Measurements from ENCODE around the gene FCMR.

The FCMR gene

DNA sequence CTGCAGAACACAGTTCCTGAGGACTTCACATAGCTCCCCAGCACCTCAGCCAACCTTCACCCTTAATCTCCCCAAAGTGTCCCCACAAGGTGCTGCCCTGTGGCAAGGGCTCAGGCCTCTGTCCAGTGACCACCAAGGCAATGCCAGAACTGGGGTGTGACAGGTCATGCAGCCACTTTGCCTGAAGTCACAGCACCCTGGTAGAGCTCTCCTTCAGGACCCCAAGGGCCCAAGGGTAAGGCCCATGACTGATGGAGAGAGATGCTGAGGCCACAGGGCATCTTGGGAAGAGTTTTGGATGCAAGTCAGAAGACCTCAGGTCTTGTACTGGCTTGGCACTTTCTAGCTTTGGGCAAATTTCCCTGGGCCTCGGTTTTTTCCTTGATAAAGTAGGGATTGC lies 783 bp upstream of the FCMR start:
- DNase-seq = no peak

DNA sequence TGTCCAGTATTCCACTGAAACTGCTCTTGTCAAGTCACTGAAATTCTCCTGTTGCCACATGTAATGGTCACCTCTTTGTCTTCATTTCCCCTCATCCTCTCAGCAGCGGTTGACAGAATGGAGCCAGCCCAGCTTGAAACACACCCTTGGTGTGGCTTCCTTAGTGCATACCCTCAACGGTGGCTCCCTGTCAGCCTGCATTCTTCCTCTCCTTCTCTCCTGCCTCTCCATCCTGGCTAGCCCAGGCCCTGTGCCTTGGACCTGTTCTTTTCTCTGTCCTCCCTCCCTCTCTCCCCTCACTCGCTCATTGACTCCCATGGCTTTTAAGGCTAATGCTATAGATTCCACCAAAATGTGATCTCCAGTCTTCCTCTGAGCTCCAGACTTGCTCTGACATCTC lies 3.7 kb downstream of the FCMR start:
- DNase-seq = no peak

- DNase-seq = no peak
Measured at GRCh38 chr1:206916000-206916709, 5.6 kb downstream of the FCMR start.

DNA sequence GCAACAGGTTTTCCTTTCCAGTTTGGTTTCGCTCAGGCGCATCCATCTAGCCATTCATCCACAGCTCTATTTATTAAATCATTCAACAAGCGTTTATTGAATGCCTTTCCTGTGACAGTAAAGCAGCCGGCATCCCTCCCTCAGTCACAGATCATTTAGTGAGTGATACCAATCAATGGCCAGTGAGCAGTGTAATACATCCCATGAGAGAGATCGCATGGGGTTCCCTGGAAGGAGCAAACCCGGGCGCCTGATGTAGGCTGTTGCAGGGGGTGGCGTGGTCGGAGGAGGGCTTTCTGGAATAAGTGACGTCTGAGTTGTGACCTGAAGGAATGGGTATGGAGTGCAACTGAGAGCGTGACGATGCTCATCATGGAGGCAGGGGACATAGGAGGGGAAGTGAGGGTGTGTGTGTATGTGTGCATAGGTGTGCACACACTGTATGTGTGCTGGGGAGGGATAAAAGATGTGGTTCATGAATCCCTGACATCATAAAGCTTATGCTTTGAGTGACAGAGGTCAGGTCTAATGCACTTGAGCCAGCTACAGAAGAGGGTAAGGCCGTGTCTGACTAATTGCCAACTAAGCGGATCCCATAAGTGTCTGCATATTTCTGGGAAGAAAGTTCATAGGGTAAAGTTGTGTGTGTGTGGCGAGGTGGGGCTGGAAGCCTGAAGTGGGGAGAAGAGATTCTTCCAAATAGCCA lies 6.6 kb downstream of the FCMR start:
- no peak for DNase-seq

DNA sequence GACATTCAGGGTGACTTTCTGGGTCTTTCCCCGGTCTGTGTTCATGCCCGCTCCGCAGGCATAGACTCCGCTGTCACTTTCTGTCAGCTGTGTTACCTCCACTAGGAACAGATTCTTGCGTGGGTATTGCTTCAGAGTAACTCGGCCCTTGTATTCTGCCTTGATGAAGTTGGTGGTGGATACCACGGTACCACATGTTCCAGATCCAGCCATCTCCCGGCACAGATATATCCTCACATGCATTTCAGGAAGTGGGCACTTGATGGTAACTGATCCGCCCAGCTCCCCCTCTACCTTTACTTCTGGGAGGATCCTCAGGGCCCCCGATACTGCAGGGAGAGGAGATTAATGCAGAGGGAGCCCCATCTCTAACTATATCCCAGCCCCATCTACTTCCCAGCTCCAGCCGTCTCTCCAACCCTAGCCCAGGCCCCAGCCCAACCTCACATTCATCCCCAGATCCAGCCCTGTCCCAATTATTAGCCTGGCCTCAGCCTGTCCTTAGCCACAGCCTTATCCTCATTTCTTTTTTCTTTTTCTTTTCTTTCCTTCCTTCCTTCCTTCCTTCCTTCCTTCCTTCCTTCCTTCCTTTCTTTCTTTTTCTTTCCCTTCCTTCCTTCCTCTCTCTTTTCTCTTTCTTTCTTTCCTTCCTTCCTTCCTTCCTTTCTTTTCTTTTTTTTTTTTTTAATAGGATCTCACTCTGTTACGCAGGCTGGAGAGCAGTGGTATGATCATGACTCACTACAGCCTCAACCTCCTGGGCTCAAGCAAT lies 7.8 kb downstream of the FCMR start:
- DNase-seq = no peak

- peak; percentile 76 for DNase-seq
Measured at GRCh38 chr1:206912445-206913095, 9.2 kb downstream of the FCMR start.

DNA sequence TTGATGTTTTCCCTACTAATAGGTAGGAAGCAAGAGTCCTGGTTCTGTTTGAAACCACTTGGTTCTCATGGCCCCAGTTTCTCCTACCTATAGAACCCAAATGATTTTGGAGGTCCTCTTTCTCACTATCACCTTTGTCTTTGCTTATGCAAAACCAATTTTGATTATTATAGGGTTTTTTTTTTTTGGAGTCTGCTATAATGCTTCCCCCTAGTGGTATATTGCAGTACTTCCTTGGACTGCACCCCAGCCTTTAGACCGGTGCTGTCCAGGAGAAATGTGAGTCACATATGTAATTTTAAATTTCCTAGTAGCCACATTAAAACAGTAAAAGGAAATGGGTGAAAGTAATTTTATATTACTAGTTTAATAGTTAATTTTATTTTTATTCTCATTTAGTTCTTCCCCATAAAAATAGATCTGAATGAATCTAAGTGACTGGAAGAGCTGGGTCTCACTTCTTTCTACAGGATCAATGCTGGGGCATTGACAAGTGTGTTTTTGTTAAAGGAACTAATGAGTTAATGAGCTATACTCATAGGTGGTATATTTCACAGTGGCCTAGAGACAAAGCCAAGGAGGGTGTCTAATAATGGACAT lies 10.6 kb downstream of the FCMR start:
- DNase-seq = no peak

DNA sequence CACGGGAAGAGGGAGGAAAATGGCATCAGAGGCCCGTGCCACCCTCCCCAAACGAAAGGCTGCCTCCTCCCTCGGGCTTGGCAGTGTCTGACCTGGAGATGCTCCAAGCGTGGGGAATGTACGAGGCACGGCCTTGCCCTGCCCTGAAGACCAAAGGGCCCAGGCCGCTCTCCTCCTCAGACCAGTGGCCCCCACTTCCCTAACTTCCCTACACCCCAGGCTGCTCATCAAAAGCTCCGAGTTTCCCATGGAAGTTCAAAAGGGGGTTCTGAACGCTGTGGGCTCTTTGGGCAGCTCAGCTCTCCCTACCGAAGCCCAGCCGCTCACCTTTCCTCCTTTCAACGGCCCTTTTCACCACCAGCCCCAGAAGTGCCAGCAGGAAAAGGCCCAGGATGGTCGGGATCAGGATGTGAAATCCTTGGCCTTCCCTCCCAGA lies 11.8 kb downstream of the FCMR start:
- no peak for DNase-seq

DNA sequence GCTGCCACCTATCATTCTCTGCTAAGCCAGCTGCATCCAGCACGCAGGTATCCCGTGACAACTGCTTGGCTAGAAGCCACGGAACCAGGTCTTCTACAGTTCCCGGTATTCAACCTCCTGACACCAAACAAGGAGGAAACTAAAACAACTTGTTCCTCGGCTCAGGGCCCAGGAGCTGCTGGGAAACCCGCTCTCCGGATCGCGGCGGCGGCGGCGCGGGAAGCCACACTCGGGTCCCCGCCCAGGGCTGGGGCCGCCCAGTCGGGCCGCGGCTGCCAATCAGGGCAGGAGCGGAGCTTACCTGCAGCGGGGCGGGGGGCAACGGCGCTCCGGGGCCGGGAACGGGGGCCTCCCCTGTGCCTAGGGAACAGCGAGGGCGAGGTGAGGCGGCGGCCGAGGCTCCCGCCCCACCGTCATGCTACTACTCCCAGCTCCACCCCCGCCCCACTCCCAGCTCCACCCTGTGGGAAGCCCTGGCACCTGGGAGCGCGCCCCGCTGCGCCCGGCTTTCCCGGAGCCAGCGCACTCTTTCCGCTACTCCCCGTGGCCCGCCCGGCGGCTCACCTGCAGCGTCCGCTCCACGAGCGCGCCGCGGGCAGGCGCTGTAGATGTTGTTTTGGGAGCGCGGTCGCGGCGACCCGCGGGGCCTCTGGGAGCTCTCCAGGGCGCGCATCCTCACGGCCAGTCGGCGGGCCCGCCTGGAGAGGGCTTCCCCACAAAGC lies 12.4 kb downstream of the FCMR start:
- peak in 1 of 2 experiments; percentile 19 for DNase-seq

DNA sequence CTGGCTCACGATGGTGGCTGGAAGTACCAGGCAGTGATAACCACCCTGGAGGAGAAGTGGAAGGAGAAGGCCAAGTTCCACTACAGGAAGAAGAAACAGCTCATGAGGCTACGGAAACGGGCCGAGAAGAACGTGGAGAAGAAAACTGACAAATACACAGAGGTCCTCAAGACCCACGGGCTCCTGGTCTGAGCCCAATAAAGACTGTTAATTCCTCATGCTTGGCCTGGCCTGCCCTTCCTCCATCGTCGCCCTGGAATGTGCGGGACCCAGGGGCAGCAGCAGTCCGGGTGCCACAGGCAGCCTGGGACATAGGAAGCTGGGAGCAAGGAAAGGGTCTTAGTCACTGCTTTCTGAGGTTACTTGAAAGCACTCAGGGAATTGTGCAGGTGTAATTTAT lies 13.7 kb downstream of the FCMR start:
- no peak for DNase-seq

DNA sequence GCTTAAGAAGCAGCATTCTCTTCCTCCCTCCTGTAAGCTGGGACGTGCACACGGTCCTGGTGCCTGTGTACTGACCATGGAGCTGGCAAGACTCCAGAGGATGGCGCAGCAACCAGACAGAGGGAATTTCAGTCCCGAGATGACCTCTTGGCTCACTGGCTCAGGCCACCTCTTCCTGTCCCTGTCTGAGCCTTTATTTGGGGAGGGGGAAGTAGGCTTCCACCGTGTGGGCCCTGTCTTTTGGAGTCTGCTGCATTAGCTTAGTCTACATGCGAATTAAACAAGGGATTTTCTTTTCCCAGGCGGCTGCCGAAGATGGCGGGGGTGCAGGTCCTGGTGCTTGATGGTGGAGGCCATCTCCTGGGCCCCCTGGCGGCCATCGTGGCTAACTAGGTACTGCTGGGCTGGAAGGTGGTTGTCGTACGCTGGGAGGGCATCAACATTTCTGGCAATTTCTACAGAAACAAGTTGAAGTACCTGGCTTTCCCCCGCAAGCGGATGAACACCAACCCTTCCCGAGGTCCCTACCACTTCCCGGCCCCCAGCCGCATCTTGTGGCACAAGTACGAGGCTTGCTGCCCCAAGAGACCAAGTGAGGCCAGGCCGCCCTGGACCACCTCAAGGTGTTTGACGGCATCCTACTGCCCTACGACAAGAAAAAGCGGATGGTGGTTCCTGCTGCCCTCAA lies 14.3 kb downstream of the FCMR start:
- peak; percentile 54 to 82 for DNase-seq

- DNase-seq = no peak
Measured at GRCh38 chr1:206905295-206906164, 16.2 kb downstream of the FCMR start.

- DNase-seq = no peak
Measured at GRCh38 chr1:206904423-206905142, 17.2 kb downstream of the FCMR start.

GRCh38 chr1:206903687-206904086 lies 18.1 kb downstream of the FCMR start:
- no peak for DNase-seq

GRCh38 chr1:206902702-206903101 lies 19.0 kb downstream of the FCMR start:
- no peak for DNase-seq

GRCh38 chr1:206901944-206902343 lies 19.8 kb downstream of the FCMR start:
- no peak for DNase-seq

DNA sequence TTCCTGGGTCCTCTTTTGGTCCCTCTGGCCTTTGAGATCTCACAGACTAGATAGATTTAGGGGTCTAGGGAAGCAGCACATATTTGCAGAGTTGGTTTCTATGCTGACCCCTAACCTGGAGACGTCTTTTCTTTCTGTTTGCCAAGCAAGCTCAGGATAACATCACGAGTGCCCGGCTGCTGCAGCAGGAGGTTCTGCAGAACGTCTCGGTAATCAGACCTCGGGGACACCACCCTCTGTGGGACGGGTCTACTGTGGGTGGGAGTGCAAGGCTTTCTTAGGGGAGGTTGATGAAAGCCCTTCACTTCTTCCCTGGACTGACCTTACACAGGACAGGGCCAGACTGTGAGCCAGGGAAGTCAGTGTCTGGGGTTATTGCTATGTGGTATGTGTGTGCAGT lies 21.6 kb downstream of the FCMR start:
- no peak for DNase-seq

GRCh38 chr1:206899717-206900116 lies 22.0 kb downstream of the FCMR start:
- DNase-seq = no peak

DNA sequence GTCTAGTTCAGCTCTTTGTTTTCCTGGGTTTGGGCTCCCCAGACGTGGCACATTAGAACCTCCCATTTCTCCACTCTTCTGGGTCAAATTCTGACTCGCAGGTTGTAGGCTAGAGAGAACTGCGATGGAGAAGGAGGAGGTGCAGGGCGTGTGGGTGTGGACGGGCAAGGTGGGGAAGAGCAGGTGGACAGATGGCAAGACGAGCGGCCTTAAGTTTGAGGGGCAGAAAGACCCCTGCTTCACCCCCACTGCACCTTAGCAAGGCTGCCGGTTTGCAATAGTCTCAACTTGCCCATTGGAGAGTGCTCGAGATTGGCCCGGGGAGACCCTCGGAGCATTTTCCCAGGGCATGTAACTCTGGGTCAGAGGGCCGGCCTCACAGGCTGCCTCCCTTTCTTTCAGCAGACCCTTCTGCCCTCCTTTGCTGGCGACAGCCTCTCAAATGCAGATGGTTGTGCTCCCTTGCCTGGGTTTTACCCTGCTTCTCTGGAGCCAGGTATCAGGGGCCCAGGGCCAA lies 22.8 kb downstream of the FCMR start:
- DNase-seq = no peak
